ENCODE measurements around the gene GSTA4. TPM values are rescaled to one million over a fixed set of nuclear protein-coding genes. Genes with fewer than 3 reads are reported as not detected.

Gene GSTA4
- polyA plus RNA-seq, 1 donor (not counting 4 experiments of a cell fraction or from before 2014, with no cell fraction given): 40.2 TPM

GRCh38 chr6:53044071-53044470 lies 49.0 kb upstream of the GSTA4 start:
- Histone ChIP-seq H3K79me2 (ENCODE audit: control insufficient read depth, insufficient read depth, low read length) (no peaks in the 10 kb centered on the region), H3K4me1 (ENCODE audit: control insufficient read depth, extremely low read depth, insufficient read depth, low read length) (peaks cover 40% of the 10 kb centered on the region), H4K20me1 (ENCODE audit: control insufficient read depth, extremely low read depth, insufficient read depth, low read length) (no peaks in the 10 kb centered on the region), H3K9me1 (ENCODE audit: control insufficient read depth, extremely low read depth, insufficient read depth, low read length) (no peaks in the 10 kb centered on the region), H3K27me3 (ENCODE audit: control insufficient read depth, extremely low read depth, insufficient read depth, low read length) (no peaks in the 10 kb centered on the region), H3K4me2 (ENCODE audit: control insufficient read depth, extremely low read depth, insufficient read depth, low read depth, low read length) (peak overlapping the region; percentile 6), H2AFZ (ENCODE audit: control insufficient read depth, low read length) (no peak overlapping the region), H3K36me3 (ENCODE audit: control insufficient read depth in 2 of 2, extremely low read depth in 1 of 2, insufficient read depth in 2 of 2, low read length in 2 of 2) (peaks cover 0 to 4% of the 10 kb centered on the region in 2 experiments), H3K9ac (ENCODE audit: control insufficient read depth, extremely low read depth, insufficient read depth, low read length) (no peak overlapping the region), H3K4me3 (ENCODE audit: control insufficient read depth in 2 of 3, extremely low read depth in 1 of 3, insufficient read depth in 2 of 3, low read depth in 1 of 3, low read length in 3 of 3) (no peak overlapping the region), H3K9me3 (ENCODE audit: control insufficient read depth, low read depth, low read length) (no peaks in the 10 kb centered on the region), H3K27ac (ENCODE audit: control insufficient read depth, insufficient read depth, low read length) (no peak overlapping the region)
- no peak for FAIRE-seq
- dilution Hi-C loops (cut with MboI; ENCODE audit: extremely low pct_ligation_motif_present, low sequenced_read_pairs): no loop called here
- no peak for DNase-seq (ENCODE audit: low read depth, low spot score)
- TF ChIP-seq EZH2 (IDR thresholded peaks at IDR 0.05; ENCODE audit: low read length) (no peak), CTCF (optimal IDR thresholded peaks at IDR 0.05 in 1 of 3, IDR thresholded peaks at IDR 0.05 in 1 of 3, conservative IDR thresholded peaks at IDR 0.05 in 1 of 3; ENCODE audit: extremely low read depth in 1 of 3, insufficient read depth in 2 of 3, low read length in 3 of 3) (no peak)

- Histone ChIP-seq H3K27ac (ENCODE audit: control insufficient read depth, insufficient read depth, low read length) (no peak overlapping the region), H3K4me3 (ENCODE audit: control insufficient read depth in 2 of 3, extremely low read depth in 1 of 3, insufficient read depth in 2 of 3, low read depth in 1 of 3, low read length in 3 of 3) (no peak overlapping the region), H2AFZ (ENCODE audit: control insufficient read depth, low read length) (no peak overlapping the region), H3K9me1 (ENCODE audit: control insufficient read depth, extremely low read depth, insufficient read depth, low read length) (no peaks in the 10 kb centered on the region), H3K9me3 (ENCODE audit: control insufficient read depth, low read depth, low read length) (no peaks in the 10 kb centered on the region), H3K9ac (ENCODE audit: control insufficient read depth, extremely low read depth, insufficient read depth, low read length) (no peak overlapping the region), H3K27me3 (ENCODE audit: control insufficient read depth, extremely low read depth, insufficient read depth, low read length) (no peaks in the 10 kb centered on the region), H3K79me2 (ENCODE audit: control insufficient read depth, insufficient read depth, low read length) (no peaks in the 10 kb centered on the region), H3K36me3 (ENCODE audit: control insufficient read depth in 2 of 2, extremely low read depth in 1 of 2, insufficient read depth in 2 of 2, low read length in 2 of 2) (peaks cover 0 to 4% of the 10 kb centered on the region in 2 experiments), H3K4me2 (ENCODE audit: control insufficient read depth, extremely low read depth, insufficient read depth, low read depth, low read length) (peak overlapping the region; percentile 6), H4K20me1 (ENCODE audit: control insufficient read depth, extremely low read depth, insufficient read depth, low read length) (no peaks in the 10 kb centered on the region), H3K4me1 (ENCODE audit: control insufficient read depth, extremely low read depth, insufficient read depth, low read length) (peaks cover 36% of the 10 kb centered on the region)
- dilution Hi-C loops (cut with MboI; ENCODE audit: extremely low pct_ligation_motif_present, low sequenced_read_pairs): no loop called here
- no peak for DNase-seq (ENCODE audit: low read depth, low spot score)
- no peak for FAIRE-seq
- no peak for TF ChIP-seq EZH2 (IDR thresholded peaks at IDR 0.05; ENCODE audit: low read length)
- no peak for TF ChIP-seq CTCF (optimal IDR thresholded peaks at IDR 0.05 in 1 of 3, IDR thresholded peaks at IDR 0.05 in 1 of 3, conservative IDR thresholded peaks at IDR 0.05 in 1 of 3; ENCODE audit: extremely low read depth in 1 of 3, insufficient read depth in 2 of 3, low read length in 3 of 3)
These were observed 48.5 kb upstream of the GSTA4 start for GRCh38 chr6:53043581-53043980.

All from keratinocyte (primary cell).